Suprapubic skin (tissue), 4 donors: Measurements from ENCODE around the gene PGGT1B. TPM values are rescaled to one million over a fixed set of nuclear protein-coding genes. Genes with fewer than 3 reads are reported as not detected.

Source experiments
- DNase-seq, 2 donors: peaks; one replicate each; pipeline ENCODE4 v3.0.0-alpha.2; 2019; ENCODE audit warnings: low spot score in 2 of 2
- H3K27ac ChIP-seq: fragments of 200-600 bp; sonication (generic); one replicate; pipeline ENCODE4 v1.5.1; 2019
- H3K27me3 ChIP-seq: fragments of 200-600 bp; sonication (generic); one replicate; pipeline ENCODE4 v1.5.1; 2019
- H3K36me3 ChIP-seq: fragments of 200-600 bp; sonication (generic); one replicate; pipeline ENCODE4 v1.5.1; 2019
- H3K4me1 ChIP-seq: fragments of 200-600 bp; sonication (generic); one replicate; pipeline ENCODE4 v1.5.1; 2019
- H3K4me3 ChIP-seq: fragments of 200-600 bp; sonication (generic); one replicate; pipeline ENCODE4 v1.5.1; 2019; ENCODE audit warnings: mild to moderate bottlenecking
- H3K9me3 ChIP-seq: fragments of 200-600 bp; sonication (generic); one replicate; pipeline ENCODE4 v1.5.1; 2019
- CTCF ChIP-seq, 2 donors: fragments of 200-600 bp in 1 of 2; fragments of 450-650 bp in 1 of 2; sonication (generic) in 1 of 2; IDR thresholded peaks; one replicate each; pipeline ENCODE4 v1.5.1; 2016 to 2019; ENCODE audit warnings: antibody characterized with exemption in 2 of 2, mild to moderate bottlenecking in 1 of 2, moderate library complexity in 1 of 2
- EP300 ChIP-seq: sonication (generic); formaldehyde crosslinking; IDR thresholded peaks from one replicate; pipeline ENCODE4 v1.6.1; 2017; ENCODE audit warnings: antibody characterized with exemption
- POLR2A ChIP-seq, 2 donors: fragments of 450-650 bp; IDR thresholded peaks; one replicate each; pipeline ENCODE4 v1.6.1; 2017; ENCODE audit warnings: antibody characterized with exemption in 2 of 2, mild to moderate bottlenecking in 2 of 2, moderate library complexity in 2 of 2
- POLR2AphosphoS5 ChIP-seq, 3 donors: sonication (generic); formaldehyde crosslinking; IDR thresholded peaks; one replicate each; pipeline ENCODE4 v1.6.1; 2017; ENCODE audit warnings: antibody characterized with exemption in 3 of 3
- WGBS: methylation state at CpG from one replicate; pipeline ENCODE4 v1.1.5; 2018; 5-methylcytosine and 5-hydroxymethylcytosine counted together
- total RNA-seq, 4 donors: library from RNA; depleted of rRNA; stranded (reverse); fragments of >200 nt; gene quantifications; one replicate each; pipeline ENCODE4 v1.1.0, GENCODE V29; 2016

Gene PGGT1B
- total RNA-seq, 4 donors from 2014 or later, result 6.5 to 14.1 (median 9.9) TPM

GRCh38 chr5:115241881-115242642 lies 20.6 kb downstream of the PGGT1B start:
- Histone ChIP-seq H3K4me3 (no peak overlapping the region), H3K27ac (no peak overlapping the region), H3K9me3 (no peaks in the 10 kb centered on the region), H3K36me3 (peaks cover 25% of the 10 kb centered on the region), H3K4me1 (no peaks in the 10 kb centered on the region), H3K27me3 (no peaks in the 10 kb centered on the region)
- no peak for TF ChIP-seq POLR2A (IDR thresholded peaks at IDR 0.05)
- TF ChIP-seq POLR2AphosphoS5 (IDR thresholded peaks at IDR 0.05), result no peak
- TF ChIP-seq EP300, result no peak
- TF ChIP-seq CTCF (IDR thresholded peaks at IDR 0.05), result no peak
- WGBS, result 76% methylated on average over 4 of the region's 4 CpGs
- no peak for DNase-seq

GRCh38 chr5:115237066-115237465 lies 25.6 kb downstream of the PGGT1B start:
- no peak overlapping the region for H3K27ac ChIP-seq
- no peaks in the 10 kb centered on the region for H3K27me3 ChIP-seq
- H3K9me3 ChIP-seq, result no peaks in the 10 kb centered on the region
- no peak overlapping the region for H3K4me3 ChIP-seq
- DNase-seq, result no peak
- TF ChIP-seq POLR2AphosphoS5 (IDR thresholded peaks at IDR 0.05), result no peak
- no peak for TF ChIP-seq CTCF (IDR thresholded peaks at IDR 0.05)
- TF ChIP-seq POLR2A (IDR thresholded peaks at IDR 0.05), result no peak
- no peak for TF ChIP-seq EP300
- 88% methylated on average over 3 of the region's 3 CpGs for WGBS
- H3K4me1 ChIP-seq, result no peaks in the 10 kb centered on the region
- H3K36me3 ChIP-seq, result peaks cover 50% of the 10 kb centered on the region

- H3K4me3 ChIP-seq, result no peak overlapping the region
- H3K4me1 ChIP-seq, result no peaks in the 10 kb centered on the region
- WGBS, result 96% methylated on average over 2 of the region's 2 CpGs
- TF ChIP-seq POLR2AphosphoS5 (IDR thresholded peaks at IDR 0.05) (no peak), EP300 (no peak), CTCF (IDR thresholded peaks at IDR 0.05) (no peak), POLR2A (IDR thresholded peaks at IDR 0.05) (no peak)
- no peak for DNase-seq
- H3K27me3 ChIP-seq, result no peaks in the 10 kb centered on the region
- peaks cover 52% of the 10 kb centered on the region for H3K36me3 ChIP-seq
- no peak overlapping the region for H3K27ac ChIP-seq
- no peaks in the 10 kb centered on the region for H3K9me3 ChIP-seq
Observed at GRCh38 chr5:115236599-115236998, 26.1 kb downstream of the PGGT1B start.

GRCh38 chr5:115231598-115231997 lies 31.1 kb downstream of the PGGT1B start:
- H3K36me3 ChIP-seq, result peaks cover 68% of the 10 kb centered on the region
- no peaks in the 10 kb centered on the region for H3K27me3 ChIP-seq
- H3K4me3 ChIP-seq, result no peak overlapping the region
- TF ChIP-seq CTCF (IDR thresholded peaks at IDR 0.05), result no peak
- no peak overlapping the region for H3K27ac ChIP-seq
- WGBS, result 87% methylated on average over 4 of the region's 4 CpGs
- H3K9me3 ChIP-seq, result no peaks in the 10 kb centered on the region
- DNase-seq, result no peak
- no peaks in the 10 kb centered on the region for H3K4me1 ChIP-seq

- Histone ChIP-seq H3K27ac (no peak overlapping the region), H3K4me3 (no peak overlapping the region), H3K36me3 (peaks cover 56% of the 10 kb centered on the region), H3K4me1 (no peaks in the 10 kb centered on the region), H3K9me3 (no peaks in the 10 kb centered on the region), H3K27me3 (no peaks in the 10 kb centered on the region)
- TF ChIP-seq CTCF (IDR thresholded peaks at IDR 0.05) (no peak), POLR2A (IDR thresholded peaks at IDR 0.05) (no peak), EP300 (no peak), POLR2AphosphoS5 (IDR thresholded peaks at IDR 0.05) (no peak)
- WGBS, result 94% methylated on average over 1 of the region's 1 CpG
- DNase-seq, result no peak
Observed at GRCh38 chr5:115229606-115230005, 33.1 kb downstream of the PGGT1B start.
